HG03558 (cell line): ENCODE measurements around the gene TRPM2.
"Not testable (repeated sequence)": the region's sequence is repeated elsewhere in the genome, so short reads cannot be mapped to it uniquely, and the experiment has no call there.

ENCODE experiments used
- ATAC-seq: cut with Tn5 transposase; IDR thresholded peaks from one replicate; pipeline ENCODE4 v1.9.1; 2021; ENCODE audit warnings: moderate number of reproducible peaks; ENCODE audit not compliant: unreplicated experiment; ENCODE audit errors: extremely low read depth

TRPM2 gene

GRCh38 chr21:44405091-44405947, 51.9 kb downstream of the TRPM2 start:
- no peak for ATAC-seq

- no peak for ATAC-seq
These were observed 52.8 kb downstream of the TRPM2 start for GRCh38 chr21:44405948-44406872.

- ATAC-seq = no peak
These were observed 53.5 kb downstream of the TRPM2 start for GRCh38 chr21:44406953-44407352.

GRCh38 chr21:44407493-44407892, 54.1 kb downstream of the TRPM2 start:
- ATAC-seq = no peak

GRCh38 chr21:44408226-44408625, 54.8 kb downstream of the TRPM2 start:
- ATAC-seq = no peak

GRCh38 chr21:44413566-44414290, 60.3 kb downstream of the TRPM2 start:
- ATAC-seq = no peak

GRCh38 chr21:44414291-44415072, 61.1 kb downstream of the TRPM2 start:
- ATAC-seq = no peak

- ATAC-seq = no peak
These were observed 61.9 kb downstream of the TRPM2 start for GRCh38 chr21:44415073-44416025.

- no peak for ATAC-seq
These were observed 62.8 kb downstream of the TRPM2 start for GRCh38 chr21:44416193-44416592.

GRCh38 chr21:44417621-44418107, 64.2 kb downstream of the TRPM2 start:
- ATAC-seq = not testable (repeated sequence)

GRCh38 chr21:44418108-44418875, 64.9 kb downstream of the TRPM2 start:
- no peak for ATAC-seq

- no peak for ATAC-seq
These were observed 65.4 kb downstream of the TRPM2 start for GRCh38 chr21:44418876-44419230.

GRCh38 chr21:44419679-44420078, 66.3 kb downstream of the TRPM2 start:
- ATAC-seq = no peak

- ATAC-seq = no peak
These were observed 67.2 kb downstream of the TRPM2 start for GRCh38 chr21:44420416-44421205.

- ATAC-seq = no peak
These were observed 68.8 kb downstream of the TRPM2 start for GRCh38 chr21:44421901-44422840.

- no peak for ATAC-seq
These were observed 69.9 kb downstream of the TRPM2 start for GRCh38 chr21:44423312-44423821.
